NCI-H1092 (cell line): ENCODE measurements around the gene FNTB.

Experiments
- DNase-seq: peaks from one replicate; lab custom pipeline; 2025; lab: John Stamatoyannopoulos, UW

Gene FNTB

GRCh38 chr14:64979336-64980074, 7.2 kb upstream of the FNTB start:
- DNase-seq: no peak

- no peak for DNase-seq
Observed at GRCh38 chr14:64983439-64984310, 3.0 kb upstream of the FNTB start.

- no peak for DNase-seq
Observed at GRCh38 chr14:64987438-64987767, 708 bp downstream of the FNTB start.

DNA sequence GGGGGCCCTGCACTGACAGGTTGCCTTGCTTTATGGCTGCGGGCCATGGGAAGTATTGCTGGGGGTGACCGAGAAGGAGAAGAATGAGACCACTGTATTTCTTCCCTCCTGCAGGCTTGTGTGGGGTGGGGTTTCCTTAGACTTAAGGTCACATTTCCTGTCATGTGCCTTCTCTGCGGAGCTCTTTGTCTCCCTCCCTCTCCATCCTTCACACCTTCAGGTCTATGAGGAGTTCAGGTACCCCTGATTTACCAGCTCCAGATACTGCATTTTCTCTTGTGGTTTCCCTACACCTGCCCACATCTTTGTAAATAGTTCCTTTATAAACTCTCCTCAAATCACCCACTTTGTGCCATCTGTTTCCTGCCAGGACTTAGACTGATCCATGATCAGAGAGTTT, 3.6 kb downstream of the FNTB start:
- no peak for DNase-seq

DNA sequence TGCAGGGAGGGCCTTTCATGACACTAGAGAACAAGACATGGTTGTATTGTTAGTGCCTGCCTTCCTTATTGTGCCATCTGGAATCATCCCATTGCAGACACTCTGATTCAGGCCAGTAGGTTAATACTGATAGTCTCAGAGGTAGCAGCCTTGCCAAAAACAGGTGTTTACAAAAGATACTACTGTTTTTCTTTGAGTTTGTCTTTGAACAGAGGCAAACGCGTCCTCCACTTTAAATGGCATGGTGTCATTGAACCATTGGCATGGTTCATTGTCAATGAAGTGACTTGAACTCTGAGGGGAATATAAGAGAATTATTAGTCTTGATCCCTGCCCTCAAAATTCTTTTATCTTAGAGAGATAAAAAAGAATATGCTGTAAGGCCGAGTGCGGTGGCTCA, 4.2 kb downstream of the FNTB start:
- no peak for DNase-seq

DNA sequence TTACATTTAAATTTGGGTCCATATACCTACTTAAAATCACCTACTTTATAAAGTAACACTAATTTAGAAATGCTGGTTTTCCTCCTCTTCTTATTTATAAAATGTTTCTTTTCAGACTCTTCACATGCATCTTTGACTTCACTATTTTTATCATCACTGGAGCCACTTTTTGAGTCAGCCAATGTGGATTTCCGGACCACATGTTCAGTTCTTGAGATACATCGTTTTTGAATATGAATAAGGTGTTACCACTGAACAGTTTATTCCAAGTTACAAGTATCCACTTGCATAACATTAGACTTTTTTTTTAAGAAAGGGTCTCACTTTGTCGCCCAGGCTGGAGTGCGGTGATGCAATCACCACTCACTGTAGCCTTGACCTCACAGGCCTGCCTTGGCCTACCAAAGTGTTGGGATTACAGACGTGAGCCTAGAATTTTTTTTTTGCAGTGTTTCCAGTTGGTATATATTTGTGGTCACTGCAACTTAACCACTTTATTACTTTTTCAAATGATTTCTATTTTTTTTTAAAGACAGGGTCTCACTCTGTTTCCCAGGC, 5.7 kb downstream of the FNTB start:
- DNase-seq: no peak

DNA sequence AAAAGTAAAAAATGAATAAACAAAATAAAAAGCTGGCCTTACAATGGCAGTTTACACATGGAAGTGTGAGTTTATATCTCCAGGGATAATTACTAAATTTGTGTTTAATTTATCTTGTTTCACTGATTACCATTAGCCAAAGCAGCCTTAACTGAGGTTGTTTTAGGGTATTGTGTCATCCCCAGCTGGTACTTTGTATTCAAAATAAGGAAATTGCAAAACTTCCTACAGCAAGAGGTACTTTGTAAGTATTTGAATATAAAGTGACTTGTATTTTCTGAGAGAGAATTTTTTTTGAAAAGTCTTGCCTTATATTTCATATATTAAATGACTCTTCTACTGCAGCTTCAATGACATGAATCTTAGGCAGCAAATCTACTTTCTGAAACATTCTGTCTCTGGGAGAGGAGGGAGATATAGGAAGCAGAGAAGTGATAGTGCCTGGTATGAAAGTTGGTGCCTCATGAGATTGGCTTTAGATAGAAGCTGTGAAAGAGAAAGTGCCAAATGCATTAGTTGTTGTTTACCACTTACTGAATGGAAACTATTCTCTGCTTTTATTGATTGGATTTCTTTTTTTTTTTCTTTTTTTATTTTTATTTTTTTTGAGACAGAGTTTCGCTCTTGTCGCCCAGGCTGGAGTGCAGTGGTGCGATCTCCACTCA, 6.7 kb downstream of the FNTB start:
- DNase-seq: no peak

GRCh38 chr14:64994540-64994939, 7.8 kb downstream of the FNTB start:
- DNase-seq: no peak

DNA sequence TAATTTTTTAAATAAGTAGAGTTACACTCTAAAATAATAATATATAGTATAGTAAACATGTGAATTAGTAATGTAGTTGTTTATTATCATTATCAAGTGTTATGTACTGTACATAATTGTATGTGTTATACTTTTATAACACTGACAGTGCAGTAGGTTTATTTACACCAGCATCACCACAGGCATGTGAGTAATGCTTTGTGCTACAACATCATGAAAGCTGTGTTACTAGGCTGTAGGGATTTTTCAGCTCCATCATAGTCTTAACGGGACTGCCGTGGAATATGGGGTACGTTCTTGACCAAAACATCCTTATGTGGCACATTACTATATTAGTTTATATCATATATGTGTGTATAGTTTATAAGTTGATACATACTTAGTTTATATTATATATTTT, 8.6 kb downstream of the FNTB start:
- no peak for DNase-seq

GRCh38 chr14:64997108-64997794, 10.6 kb downstream of the FNTB start:
- no peak for DNase-seq

GRCh38 chr14:64998455-64998931, 11.8 kb downstream of the FNTB start:
- DNase-seq: no peak

- no peak for DNase-seq
Observed at GRCh38 chr14:65000898-65001591, 14.3 kb downstream of the FNTB start.

- DNase-seq: no peak
Observed at GRCh38 chr14:65001723-65002122, 15.0 kb downstream of the FNTB start.

- DNase-seq: no peak
Observed at GRCh38 chr14:65002586-65003210, 16.0 kb downstream of the FNTB start.

DNA sequence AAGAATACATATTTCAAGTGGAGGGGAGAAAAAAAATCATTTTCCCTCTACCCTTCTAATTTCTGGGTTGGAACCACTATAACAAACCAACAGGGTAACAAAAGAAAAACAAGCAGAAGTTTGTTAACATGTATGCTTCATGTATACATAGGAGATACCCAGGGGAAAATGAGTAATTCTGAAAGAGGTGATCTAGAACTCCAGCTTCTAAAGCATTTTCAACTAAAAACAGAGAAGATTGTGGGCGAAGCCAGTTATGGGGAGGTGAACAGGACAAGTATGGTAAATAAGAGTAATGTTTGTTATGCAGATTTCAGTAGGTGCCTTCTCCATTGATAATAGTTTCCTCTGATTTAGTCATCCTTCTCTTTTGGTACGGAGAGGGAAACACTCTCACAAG, 16.7 kb downstream of the FNTB start:
- DNase-seq: no peak

- DNase-seq: no peak
Observed at GRCh38 chr14:65006261-65006721, 19.6 kb downstream of the FNTB start.

DNA sequence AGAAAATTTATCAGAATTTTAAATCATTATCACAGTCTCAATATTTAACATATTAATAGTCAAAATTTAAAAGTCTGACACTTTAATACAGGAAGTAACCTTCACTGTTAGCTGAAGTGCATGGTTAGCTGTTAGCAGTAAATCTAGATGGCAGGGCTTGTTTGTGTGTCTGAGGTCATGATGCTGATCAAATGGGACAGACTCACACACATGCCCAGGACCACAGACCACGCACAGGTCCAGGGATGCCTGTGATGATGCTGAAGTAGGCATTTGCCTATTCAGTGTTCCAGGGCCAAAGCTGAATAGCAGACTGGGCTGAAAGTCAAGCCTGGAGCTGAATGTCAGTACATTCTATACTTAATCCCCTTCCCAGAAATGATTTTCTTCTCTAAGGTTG, 20.5 kb downstream of the FNTB start:
- DNase-seq: no peak

DNA sequence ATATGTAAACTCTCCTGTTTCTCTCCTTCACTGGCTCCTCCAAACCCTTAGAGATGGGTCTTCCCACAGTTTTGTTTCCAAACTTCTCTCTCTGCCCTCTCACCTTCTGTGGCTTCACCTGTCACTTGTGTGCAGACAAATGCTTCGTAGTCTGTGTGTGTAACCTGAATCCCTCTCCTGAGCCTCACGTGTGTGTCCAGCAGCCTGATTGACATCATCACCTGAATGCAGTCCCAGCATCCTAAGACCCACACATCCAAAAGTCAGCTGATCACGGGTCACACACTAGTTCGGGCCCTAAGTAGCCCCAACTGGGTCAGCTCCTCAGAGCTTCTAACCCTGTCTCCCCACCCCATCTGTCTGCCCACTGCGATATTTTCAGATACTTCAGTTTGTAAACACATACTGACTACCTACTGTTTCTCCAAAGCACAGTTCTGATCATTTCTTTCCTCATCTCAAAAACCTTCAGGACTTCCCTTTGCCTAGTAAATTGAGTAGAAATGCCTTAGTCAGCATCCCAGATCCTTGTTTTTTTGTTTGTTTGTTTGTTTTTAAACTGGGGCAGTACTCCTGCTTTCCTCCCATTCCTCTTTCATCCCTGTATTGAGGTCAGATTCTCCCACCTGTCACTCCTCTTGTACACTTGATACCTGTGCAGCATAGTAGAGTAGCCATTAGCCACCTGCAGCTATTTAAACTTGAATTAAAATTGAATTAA, 23.7 kb downstream of the FNTB start:
- DNase-seq: no peak

- DNase-seq: no peak
Observed at GRCh38 chr14:65011538-65011937, 24.8 kb downstream of the FNTB start.

GRCh38 chr14:65012353-65012752, 25.7 kb downstream of the FNTB start:
- DNase-seq: no peak
